HG02973 (cell line): Measurements from ENCODE around the gene GRIN3A.

ENCODE experiments used
- ATAC-seq: cut with Tn5 transposase; IDR thresholded peaks from one replicate; pipeline ENCODE4 v1.9.1; 2021; ENCODE audit warnings: moderate library complexity; ENCODE audit not compliant: unreplicated experiment

GRIN3A gene

DNA sequence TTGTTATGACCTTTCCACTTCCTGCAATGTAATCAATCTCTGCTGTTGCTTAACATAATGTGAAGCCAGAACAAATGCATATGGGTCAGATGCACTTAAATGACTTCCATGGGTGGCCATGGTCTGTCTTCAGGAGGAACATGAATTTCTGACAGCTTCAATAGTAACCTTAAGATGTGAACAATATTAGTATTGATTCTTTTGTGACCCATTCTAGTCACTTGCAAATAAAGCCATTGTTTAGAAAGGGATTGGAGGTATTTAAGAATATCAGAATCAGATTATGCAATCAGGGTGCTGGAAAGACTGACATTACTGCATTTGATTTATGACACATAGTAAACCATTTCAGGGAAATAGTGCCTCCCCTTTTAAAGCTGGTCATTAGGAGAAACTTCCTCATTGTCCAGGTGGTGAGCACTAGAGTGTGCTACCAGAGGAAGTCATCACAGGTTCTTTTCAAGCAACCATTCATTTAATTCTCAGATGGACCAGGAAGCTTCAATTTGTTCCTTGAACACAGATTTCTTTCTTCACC lies 32.1 kb downstream of the GRIN3A start:
- no peak for ATAC-seq

DNA sequence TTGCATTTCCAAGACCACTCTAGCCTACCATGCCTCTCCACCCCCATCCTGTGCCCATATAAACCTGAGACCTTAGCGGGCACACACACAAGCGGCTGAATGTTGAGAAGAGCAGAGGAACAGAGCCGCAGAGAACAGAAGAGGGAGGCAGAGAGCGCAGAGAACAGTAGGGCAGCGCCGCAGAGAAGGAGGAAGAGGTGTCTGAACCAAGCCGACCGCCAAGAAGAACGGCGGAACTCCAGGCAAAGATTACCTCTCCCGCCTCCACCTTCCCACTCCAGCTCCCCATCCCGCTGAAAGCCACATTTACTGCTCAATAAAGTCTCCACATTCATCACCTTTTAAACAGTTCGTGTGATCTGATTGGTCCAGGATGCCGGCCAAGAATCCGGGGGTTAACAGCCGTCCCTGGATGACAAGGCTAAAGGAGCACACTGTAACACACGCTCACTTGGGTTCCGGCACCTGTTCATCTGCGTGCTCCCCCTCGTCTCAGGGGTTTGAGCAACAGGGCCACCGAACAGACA lies 33.2 kb downstream of the GRIN3A start:
- no peak for ATAC-seq

DNA sequence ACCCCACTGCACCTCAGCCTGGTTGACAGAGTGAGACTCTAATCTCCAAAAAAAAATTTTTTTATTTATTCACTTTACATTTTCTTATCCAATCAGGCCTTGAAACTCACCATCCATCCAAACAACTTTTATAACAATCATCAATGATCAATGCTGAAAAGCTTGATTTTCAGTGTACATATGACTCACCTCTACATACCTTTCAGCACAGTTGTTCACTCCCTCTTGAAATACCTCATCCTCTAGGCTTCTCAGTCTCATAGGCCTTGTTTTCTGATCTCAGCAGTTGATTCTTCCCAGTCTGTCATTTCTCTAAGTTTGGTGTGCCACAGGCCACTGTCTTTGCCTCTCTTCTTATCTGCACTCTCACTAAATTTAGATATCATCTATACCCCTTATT lies 36.2 kb downstream of the GRIN3A start:
- no peak for ATAC-seq

DNA sequence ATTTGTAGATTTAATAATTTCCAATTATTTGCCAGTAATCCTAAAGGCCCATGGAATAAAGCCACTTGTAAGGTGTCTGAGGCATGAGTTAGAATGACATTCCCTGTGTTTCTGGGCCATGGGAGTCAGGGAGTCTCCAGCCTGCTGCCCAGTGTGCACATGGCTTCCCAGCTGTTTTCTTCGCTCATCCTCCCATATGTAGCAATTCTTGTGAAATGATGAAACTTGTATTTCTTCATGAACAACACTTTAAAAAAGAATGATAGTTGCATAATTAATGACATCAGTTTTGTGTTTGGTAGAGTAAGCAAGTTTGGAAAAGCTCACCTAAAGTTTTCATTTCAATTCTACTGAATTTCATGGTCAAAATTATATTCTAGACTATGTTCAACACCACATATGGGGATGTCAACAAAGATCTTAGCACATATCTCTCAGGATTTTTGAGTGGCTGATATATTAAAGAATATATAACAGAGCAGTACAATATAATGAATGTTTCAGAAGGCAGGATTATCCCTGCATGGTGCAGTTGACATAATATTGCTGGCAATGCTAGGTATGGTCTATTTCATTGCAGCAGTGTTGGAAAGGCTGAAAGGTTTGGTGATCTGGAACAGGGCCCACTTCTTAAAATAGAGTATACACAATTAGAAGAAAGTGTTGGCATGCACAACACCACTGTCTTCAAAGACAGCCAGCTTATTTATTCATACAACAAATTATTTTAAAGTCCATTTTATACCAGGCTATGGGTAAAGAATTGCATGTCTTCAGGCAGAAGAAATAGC lies 44.7 kb downstream of the GRIN3A start:
- no peak for ATAC-seq

DNA sequence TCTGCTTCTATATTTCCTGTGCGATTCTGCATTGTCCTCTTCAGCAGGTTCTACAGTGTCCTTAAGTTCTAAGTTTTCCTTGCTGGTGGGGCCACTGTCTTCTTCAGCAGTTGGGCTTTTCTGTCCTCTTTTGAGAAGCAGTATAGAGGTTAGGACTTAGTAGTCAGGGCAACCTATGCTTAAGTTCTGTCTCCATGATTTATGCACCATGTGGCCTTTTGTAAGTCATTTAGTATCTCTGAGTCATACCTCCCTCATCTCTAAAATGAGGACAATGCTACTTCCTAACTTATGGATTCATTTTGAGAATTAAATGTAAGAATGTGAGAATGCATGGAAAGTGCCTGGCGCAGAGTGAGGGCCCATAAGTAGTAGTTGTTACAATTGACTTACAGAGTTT lies 46.8 kb downstream of the GRIN3A start:
- no peak for ATAC-seq

DNA sequence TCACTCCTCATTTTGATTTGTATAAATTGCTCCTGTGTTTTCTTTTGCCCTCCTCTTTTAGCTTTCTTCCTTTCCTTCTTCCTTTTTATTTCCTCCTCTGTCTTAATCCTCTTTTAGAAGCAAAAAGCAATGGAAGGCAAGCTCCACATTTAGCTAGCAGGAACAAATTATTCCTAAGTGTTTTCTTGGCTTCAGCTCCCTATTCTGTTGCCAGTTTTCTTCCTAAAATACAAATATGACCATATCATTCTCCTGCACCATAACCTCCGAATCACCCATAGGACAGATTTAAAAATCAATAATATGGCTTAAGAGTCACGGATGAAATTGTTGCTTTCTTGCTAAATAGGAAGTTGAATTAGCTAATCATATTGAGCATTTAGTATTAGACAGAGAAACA lies 49.4 kb downstream of the GRIN3A start:
- ATAC-seq: no peak

DNA sequence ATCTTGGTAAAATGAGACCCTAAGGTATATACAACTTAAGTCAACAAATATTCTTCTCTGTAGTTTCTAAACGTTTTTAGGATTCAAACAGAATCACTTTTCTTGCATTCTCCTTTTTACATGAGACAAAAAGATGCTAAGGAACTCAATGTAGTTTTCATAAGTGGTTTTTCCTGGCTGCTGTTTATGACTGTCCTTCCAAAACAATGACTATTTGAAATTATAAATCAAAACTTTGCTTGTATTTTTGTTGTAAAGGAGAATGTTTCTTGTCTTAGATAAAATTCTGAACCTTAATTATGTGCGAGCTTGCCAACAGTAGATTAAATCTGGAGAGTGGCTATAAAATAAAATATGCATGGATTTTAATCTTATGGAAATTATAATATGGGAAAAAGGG lies 53.8 kb downstream of the GRIN3A start:
- ATAC-seq: no peak

DNA sequence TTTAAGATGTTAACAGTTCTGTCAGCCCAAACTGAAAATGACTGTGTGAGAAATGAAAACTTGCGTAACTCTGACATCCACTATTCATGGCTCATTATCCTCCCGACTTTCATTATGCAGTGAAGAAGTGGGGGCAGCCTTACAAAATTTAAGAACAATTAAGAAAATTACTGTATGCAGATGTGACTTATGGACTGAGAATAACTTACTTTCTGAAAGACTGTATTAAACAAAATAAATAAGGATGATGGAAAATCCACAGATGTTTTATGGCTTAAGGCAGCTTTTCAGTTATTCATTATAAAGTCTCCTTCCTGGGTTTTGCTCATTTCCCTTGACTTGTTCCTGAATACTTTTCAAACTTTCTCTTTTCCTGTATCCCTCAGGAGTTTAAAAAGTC lies 55.2 kb downstream of the GRIN3A start:
- no peak for ATAC-seq

DNA sequence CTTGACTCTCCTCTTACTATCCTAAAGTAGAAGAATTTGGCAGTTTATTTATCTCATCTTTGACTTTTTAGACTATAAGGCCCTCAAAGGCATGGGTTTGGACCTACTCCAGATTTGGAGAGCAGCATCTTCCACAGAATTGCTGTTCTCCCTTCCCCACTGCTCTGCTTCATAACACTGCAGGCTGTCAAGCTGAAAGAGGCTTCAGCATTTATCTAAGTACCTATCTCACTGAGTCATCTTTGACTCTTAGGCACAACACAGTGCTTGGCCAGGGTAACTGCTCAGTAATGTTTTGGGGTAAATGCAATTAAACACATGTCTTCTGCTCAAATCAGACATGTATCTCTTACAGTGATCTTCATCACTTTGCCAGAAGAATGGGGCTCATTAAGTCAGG lies 60.6 kb downstream of the GRIN3A start:
- no peak for ATAC-seq

DNA sequence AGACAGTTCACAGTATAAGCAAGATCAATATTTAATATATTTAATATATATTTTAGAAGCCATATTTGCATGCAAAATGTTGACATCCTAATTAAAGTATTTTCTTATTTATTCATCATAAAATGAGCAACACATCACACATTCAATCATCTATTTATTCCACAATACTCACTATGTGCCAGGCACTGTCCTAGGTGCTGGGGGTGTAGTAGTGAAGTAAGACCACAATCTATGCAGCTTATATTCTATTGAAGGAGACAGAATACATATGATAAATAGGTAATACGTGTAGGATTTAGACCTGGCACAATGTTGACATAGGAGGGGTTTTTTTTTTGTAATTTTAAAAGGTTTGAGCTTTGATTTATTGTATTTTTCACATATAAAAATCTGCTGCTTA lies 63.1 kb downstream of the GRIN3A start:
- ATAC-seq: no peak

DNA sequence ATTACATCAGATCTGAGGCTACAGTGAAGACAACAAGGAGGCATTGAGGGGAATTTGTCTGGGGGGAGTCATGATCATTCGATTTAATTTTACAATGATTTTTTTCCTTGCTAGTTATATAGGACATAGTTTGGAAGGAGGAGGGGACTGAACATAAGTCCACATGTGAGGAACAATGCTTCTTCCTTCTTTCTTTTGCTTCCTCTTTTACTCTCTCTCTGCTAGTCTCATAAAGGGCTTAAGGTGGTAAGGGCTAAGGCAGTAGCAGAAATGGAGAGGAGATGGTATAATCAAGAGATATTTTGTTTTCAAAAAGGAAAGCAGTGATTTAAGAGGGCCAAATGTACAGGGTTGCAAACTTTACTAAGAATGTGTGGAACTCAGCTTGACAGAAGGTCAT lies 64.3 kb downstream of the GRIN3A start:
- ATAC-seq: no peak

DNA sequence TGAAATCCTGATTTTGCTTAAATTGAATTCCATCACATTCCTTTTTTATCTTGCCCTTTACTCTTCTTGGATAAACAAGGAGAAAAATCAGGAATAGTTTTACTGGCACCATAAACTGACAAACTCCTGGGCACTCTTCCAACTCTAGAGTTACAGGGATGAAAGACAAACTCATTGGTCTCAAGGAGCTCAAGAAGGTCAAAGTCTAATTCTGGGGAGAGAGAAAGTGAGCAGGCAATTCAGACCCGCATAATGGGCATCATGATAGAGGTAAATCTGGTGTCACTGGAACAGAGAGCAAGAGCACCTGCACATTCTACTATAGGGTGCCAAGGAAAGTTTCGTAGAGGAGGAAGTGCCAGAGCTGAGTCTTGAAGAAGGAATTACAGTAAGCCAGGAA lies 64.8 kb downstream of the GRIN3A start:
- no peak for ATAC-seq

DNA sequence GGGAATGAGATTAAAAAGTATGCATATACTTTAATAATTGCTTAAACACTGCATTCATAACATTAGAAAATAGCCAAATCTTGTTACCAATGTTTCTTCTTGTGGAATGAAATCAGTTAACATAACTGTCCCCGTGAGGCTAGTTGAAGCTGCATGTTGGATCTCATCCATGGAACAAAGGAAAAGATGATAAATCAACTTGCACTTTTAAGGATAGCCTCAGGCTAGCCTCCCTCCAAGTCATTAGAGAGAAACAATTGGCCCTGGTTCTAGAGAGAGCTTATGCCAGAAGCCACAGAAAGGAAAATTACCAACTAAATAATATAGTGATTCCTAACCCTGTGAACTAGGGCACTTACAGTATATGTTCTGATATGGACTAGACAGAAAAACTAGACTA lies 66.9 kb downstream of the GRIN3A start:
- ATAC-seq: no peak

DNA sequence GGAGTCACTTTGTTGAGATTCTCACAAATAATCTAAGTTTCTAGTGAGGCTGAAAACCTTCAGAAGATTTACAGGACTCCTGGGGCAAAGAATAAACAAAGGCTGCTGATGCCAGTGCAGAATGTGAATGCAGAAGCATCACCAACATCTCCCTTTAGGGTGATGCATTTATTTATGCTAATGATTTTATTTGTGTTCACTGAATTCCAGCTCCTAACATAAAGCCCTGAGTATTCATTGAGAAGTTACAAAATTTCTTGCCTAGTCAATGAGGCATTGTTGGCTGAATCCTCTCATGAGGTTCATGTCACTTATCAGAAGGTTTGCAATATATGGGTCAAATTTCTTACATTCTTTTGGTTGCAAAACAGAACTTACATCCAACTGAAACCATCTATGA lies 70.0 kb downstream of the GRIN3A start:
- ATAC-seq: no peak

DNA sequence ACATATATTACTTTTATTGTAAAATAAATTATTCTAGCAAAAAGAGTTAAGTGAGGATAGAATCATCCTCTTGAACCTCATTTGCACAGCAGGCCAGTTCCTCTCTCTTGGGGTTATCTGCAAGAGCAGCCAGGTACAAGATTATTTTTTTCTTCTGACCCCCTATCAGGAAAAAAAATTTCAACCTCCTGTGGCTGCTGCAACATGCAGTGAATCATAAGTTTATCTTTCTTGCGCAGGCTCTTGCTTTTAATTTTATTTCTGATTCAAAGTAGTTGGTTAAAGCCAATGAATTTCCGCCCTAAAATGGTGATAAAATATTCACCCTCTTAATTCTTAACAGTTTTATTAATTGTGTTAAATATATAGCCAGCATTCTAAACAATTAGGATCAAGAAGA lies 74.0 kb downstream of the GRIN3A start:
- no peak for ATAC-seq

DNA sequence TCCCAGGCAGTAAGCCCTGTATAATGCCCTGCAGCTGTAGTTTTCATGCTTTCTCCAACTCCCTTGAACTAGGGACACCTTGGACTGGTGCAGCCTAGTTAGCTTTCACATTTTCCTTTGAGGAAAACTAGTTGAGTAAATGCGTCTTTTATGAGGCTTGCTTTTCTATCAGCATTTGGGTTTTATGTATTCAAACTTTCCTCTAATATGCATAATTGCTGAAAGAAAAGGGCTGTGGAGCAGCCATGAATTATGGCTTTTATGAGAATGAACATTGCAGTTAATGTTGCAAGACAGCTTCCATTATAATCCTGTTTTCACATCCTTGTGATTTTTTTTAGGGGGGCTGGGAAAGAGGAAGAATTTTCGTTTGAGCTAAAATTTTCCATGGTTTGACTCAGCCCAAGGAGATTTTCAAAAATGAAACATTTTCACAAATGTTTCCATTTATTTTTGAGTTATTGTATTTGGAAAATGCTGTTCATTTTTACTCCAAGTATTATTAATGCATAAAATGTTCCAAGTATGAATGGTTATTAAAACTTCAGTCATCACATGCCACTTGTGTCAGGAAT lies 85.8 kb downstream of the GRIN3A start:
- no peak for ATAC-seq

DNA sequence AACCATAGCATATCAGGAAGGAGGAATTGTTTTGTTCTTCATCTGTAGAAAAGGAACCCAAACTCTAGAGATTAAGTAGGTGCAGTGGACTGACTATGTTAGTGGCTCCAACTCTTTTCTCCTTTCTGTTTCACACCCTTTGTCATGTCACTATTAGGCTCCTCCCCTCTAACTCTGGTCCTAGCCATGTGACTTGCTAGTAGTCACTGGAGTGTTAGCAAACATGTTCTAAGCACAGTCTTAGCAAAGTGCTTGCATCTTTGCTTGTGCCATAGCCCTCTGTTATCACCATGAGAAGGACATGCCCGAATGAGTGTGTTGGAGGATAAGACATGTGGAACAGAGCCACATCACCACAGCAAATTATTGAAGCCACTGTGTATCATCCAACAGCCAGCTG lies 88.3 kb downstream of the GRIN3A start:
- ATAC-seq: peak; percentile 85

DNA sequence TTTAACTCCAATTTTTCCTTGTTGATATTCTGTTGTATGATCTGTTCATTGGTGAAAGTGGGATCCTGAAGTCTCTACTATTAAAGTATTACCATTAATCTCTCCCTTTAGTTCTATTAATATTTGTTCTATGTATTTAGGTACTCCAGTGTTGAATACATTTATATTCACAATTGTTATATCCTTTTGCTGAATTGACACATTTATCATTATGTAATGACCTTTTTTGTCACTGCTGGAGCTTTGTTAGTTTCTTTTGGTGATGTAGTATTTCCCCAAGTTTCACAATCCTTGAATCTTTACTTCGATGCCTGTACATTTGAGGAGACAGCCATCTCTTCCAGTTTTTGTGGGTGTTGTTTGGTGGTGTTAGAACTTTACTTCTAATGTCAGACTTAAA lies 90.0 kb downstream of the GRIN3A start:
- ATAC-seq: no peak

DNA sequence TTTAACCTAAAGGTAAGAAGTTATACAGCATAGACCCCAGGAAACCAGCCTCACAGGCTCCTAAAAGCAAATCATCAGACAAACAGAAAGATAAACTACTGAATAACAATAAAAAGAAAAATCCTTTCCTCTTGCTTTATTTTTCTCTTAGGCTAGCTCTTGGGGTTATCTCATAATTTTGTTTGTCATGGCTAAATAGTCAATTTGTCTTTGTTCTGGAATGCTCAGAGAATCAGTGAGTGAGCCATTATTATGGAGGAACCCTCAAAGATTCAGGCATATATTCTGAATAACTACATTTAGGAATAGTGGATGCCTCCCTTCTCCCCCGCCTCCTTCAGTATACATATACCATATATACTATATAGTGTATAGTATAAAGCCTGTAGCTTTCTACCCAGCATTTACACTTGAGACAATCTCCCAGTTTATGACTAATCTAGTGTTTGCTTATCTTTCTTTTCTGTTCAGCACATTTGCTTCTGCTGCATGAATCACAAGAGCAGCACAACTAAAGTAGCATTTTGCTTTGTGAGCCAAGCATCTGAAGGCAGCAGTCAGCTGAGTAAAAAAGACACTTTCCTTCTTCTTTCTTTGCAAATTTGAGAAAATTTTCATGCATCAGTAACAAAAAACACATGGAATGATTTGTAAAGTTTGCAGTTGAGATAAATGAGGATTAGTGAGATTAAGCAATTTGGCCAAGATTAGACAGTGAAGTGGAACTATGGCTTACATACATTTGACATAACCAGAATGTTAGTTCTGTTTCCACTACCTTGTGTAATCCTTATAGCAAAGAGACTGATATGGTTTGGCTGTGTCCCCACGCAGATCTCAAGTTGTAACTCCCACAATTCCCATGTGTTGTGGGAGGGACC lies 98.4 kb downstream of the GRIN3A start:
- no peak for ATAC-seq

DNA sequence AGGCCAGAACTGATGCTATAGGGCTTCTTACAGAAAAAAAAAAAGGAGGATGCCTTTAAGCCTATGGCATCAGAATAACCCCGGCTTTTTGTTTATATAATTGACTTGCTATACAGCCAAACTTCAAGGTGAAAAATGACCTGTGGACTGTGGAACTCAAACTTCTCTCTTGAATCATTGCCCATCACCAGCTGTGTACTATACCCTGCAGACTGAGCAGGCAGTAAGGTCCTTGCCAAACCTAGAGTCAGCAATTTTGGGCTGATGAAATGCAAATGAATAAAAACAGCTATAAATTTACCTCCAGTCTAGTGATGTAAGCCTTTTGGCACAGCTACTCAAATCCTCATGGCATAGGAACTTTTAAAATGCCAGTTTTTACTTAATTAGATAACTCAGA lies 99.1 kb downstream of the GRIN3A start:
- no peak for ATAC-seq

DNA sequence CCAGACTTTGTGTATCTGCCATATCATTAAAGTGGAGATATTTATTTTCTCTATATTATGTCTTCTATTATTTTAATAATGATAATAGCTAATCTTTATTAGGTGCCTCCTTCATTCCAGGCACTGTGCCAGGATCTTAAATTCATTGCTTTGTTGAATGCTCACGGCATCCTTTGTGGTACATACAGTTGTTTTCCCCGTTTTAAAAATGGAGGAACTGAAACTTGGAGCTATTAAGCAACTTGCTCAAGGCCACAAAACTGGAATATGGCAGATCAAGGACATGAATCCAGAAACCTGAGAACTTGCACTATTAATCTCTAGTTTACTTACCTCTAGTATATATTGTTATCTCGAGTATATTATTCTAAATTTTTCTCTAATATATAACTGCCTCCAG lies 102.2 kb downstream of the GRIN3A start:
- ATAC-seq: no peak
